KOPT-K1 (cell line): ENCODE results near the gene CACNA1I.

Experiments
- H3K27ac ChIP-seq: fragments of 200-600 bp; sonication (generic); 2 replicates; pipeline ENCODE4 v1.5.1; 2016; ENCODE audit warnings: antibody characterized with exemption, mild to moderate bottlenecking, low read depth, low read length; ENCODE audit not compliant: poor library complexity, severe bottlenecking
- H3K36me3 ChIP-seq: fragments of 200-600 bp; sonication (generic); 2 replicates; pipeline ENCODE4 v1.5.1; 2017; ENCODE audit warnings: antibody characterized with exemption, mild to moderate bottlenecking, low read length, moderate library complexity; ENCODE audit not compliant: insufficient read depth
- H3K9me3 ChIP-seq: fragments of 200-600 bp; sonication (generic); 2 replicates; pipeline ENCODE4 v1.5.1; 2017; ENCODE audit warnings: antibody characterized with exemption, low read length, mild to moderate bottlenecking; ENCODE audit not compliant: insufficient read depth, poor library complexity, severe bottlenecking

Gene CACNA1I

GRCh38 chr22:39594411-39594810 lies 23.9 kb downstream of the CACNA1I start:
- Histone ChIP-seq H3K36me3 (no peaks in the 10 kb centered on the region), H3K9me3 (no peaks in the 10 kb centered on the region), H3K27ac (no peak overlapping the region)

GRCh38 chr22:39595622-39596172 lies 25.1 kb downstream of the CACNA1I start:
- no peak overlapping the region for H3K27ac ChIP-seq
- no peaks in the 10 kb centered on the region for H3K36me3 ChIP-seq
- H3K9me3 ChIP-seq = no peaks in the 10 kb centered on the region

- no peaks in the 10 kb centered on the region for H3K9me3 ChIP-seq
- H3K27ac ChIP-seq = no peak overlapping the region
- no peaks in the 10 kb centered on the region for H3K36me3 ChIP-seq
Measured at GRCh38 chr22:39596601-39597000, 26.0 kb downstream of the CACNA1I start.

GRCh38 chr22:39597236-39597869 lies 26.8 kb downstream of the CACNA1I start:
- Histone ChIP-seq H3K36me3 (no peaks in the 10 kb centered on the region), H3K27ac (no peak overlapping the region), H3K9me3 (no peaks in the 10 kb centered on the region)

DNA sequence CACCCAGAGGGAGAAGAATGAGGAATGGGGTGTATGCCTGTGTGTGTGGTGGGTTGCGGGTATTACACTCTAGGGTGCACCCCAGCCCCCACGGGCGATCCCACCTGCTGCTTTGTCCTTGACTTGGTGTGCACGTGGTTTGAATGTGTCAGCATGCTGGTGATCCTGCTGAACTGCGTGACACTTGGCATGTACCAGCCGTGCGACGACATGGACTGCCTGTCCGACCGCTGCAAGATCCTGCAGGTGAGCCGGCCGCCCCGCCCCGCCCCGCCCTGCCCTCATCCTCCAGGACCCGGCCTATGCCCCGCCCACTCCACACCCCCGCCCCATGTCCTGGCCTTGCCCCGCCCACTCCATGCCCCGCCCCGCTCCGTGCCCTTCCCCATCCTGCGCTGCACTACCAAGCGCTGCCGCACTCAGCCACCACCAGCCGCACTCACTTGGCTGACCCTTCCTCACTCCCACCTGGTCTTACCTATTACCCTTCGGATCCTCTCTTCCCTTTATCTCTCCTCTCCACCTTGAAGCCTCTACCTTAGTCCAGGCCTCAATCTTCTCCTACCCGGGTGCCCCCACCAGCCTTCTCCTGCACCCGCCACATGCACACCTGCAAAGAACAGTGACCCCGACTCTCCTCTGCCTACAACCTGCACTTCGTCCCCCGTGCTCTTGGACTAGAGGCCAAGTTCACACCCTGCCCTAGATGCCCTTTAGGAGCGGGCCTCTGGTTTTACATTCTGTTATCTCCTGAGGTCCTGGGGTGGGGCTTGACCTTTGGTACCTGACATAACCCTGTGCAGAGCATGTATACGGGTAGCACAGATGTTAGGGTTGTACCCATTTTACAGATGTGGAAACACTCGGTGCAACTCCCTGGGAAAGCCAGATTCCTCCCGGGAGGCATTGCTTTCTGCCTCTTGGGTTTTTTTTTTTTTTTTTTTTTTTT lies 27.7 kb downstream of the CACNA1I start:
- peaks cover 8% of the 10 kb centered on the region for H3K9me3 ChIP-seq
- H3K36me3 ChIP-seq = no peaks in the 10 kb centered on the region
- H3K27ac ChIP-seq = no peak overlapping the region

DNA sequence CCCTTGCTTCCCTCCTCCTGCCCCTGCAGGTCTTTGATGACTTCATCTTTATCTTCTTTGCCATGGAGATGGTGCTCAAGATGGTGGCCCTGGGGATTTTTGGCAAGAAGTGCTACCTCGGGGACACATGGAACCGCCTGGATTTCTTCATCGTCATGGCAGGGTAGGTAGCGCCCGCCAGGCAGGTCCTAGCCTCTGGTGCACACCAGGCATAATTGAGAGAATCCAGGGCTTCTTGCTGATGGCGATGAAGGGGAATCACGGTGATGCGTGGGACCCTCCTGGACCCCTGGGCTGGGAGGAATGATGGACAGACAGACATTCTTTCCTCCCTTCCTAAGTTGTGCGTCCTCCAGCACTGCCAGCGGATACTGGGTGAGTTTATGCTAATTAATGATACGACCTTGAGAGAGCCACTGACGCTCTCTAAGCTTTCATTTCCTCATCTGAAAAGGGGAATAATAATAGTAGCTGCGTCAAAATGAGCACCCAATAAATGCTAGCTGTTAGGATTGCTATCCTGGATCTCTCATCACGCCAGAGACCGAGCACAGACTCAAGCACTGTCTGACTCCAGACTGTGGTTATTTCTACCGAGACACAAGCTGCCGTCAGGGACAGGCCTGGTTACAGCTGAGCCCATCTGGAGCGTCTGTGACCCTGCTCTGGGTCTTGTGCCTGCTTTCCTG lies 30.1 kb downstream of the CACNA1I start:
- Histone ChIP-seq H3K27ac (no peak overlapping the region), H3K36me3 (no peaks in the 10 kb centered on the region), H3K9me3 (peaks cover 12% of the 10 kb centered on the region)

DNA sequence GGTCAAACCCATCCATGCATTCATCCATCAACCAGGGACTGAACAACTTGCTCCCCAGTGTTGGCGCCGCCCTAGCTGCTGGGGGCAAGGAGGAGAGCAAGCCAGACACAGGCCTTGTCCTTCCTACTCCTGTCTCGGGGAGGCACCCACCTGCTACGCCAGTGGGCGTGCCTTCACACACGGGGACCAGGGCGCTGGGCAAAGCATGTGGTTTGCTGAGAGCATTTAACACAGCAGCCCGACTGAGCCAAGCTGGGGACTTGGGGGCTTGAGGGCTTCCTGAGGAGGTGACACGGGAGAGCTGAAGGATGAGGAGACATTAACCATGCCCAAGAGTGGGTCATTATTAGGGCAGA lies 30.6 kb downstream of the CACNA1I start:
- H3K9me3 ChIP-seq = peaks cover 12% of the 10 kb centered on the region
- H3K36me3 ChIP-seq = no peaks in the 10 kb centered on the region
- H3K27ac ChIP-seq = no peak overlapping the region

DNA sequence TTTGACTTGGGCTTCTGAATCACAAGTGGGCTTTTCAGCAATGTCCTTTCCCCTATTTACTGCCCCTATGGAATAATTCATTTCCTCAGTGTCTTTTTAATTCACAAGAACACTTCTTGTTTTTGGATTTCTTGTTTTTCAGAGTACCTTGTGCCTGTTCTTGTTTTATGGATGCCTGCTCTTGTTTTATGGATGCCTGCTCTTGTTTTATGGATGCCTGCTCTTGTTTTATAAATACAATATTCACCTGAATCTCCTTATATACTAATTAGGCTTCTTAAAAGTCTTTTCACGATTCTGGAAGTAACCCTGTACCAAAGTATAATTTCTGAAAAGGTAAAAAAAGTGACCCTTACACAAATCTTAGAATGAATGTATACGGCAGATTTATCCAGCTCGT lies 32.8 kb downstream of the CACNA1I start:
- Histone ChIP-seq H3K27ac (no peak overlapping the region), H3K36me3 (no peaks in the 10 kb centered on the region), H3K9me3 (peaks cover 12% of the 10 kb centered on the region)

GRCh38 chr22:39610246-39610645 lies 39.7 kb downstream of the CACNA1I start:
- no peaks in the 10 kb centered on the region for H3K36me3 ChIP-seq

GRCh38 chr22:39610766-39611165 lies 40.2 kb downstream of the CACNA1I start:
- Histone ChIP-seq H3K27ac (no peak overlapping the region), H3K9me3 (no peaks in the 10 kb centered on the region), H3K36me3 (no peaks in the 10 kb centered on the region)

More at GRCh38 chr22:39610246-39610645, 39.7 kb downstream of the CACNA1I start:
- Histone ChIP-seq H3K9me3 (no peaks in the 10 kb centered on the region), H3K27ac (no peak overlapping the region)

DNA sequence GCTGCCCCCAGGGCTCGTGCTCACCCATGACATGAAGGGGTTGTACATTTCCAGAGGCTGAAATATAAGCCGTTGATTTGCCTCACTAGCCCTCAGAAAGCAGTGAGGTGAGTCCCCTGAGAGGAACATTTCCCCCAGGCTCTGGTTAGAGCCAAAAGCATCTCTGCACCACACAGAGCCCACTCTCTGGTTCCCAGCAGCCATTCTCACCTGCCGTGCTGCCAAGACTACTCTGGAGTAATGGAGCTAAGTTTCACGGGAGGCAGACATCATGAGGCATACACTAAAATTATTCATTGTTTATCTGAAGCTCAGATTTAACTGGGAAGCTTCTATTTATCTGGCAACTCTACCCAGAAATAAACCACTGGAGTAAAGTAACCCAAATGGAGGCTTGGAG lies 40.8 kb downstream of the CACNA1I start:
- Histone ChIP-seq H3K36me3 (no peaks in the 10 kb centered on the region), H3K9me3 (no peaks in the 10 kb centered on the region), H3K27ac (no peak overlapping the region)

DNA sequence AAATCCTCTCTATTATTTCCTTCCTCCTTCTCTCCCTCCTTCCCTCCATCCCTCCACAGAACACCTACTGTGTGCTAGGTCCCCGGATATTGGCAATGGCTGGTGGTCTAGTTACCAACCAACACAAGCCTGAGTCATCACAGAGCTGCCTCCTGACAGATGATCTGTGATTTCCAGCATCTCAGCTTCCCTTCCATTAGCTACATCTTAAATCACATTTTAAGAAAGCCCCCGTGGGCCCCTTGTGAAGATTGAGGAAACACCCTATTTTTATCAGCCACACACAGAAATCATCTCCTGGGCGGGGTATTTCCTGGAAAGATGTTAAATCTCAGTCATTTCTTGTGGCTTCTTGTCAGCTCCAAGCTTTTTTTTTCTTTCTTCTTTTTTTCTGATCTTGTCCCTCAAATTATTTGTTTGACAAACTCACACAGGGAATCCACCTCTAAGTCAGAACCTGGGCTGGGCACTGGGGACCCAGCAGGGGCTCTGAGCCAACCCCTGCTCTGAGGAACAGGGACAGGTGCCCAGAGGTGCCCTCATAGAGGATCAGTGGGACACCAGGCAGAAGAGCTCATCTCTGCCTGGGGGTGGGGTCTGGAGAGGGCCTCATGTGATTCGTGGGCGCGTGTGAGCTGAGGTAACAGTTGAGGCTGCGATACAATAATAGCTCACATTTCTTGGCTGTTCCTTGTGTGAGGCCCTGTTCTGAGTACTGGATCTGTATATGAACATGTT lies 42.4 kb downstream of the CACNA1I start:
- no peak overlapping the region for H3K27ac ChIP-seq
- no peaks in the 10 kb centered on the region for H3K9me3 ChIP-seq
- H3K36me3 ChIP-seq = no peaks in the 10 kb centered on the region

- Histone ChIP-seq H3K27ac (no peak overlapping the region), H3K9me3 (no peaks in the 10 kb centered on the region), H3K36me3 (no peaks in the 10 kb centered on the region)
Measured at GRCh38 chr22:39613549-39613921, 43.0 kb downstream of the CACNA1I start.

GRCh38 chr22:39614442-39614841 lies 43.9 kb downstream of the CACNA1I start:
- Histone ChIP-seq H3K27ac (no peak overlapping the region), H3K9me3 (no peaks in the 10 kb centered on the region), H3K36me3 (no peaks in the 10 kb centered on the region)
